Brain microvascular endothelial cell (primary cell): Measurements from ENCODE around the gene SERTAD1.

ENCODE experiments used
- DNase-seq: peaks from one replicate; pipeline ENCODE4 v3.0.0-alpha.2; 2020
- H3K27ac ChIP-seq: fragments of 250-450 bp; sonication (Bioruptor Pico); 2 replicates; pipeline ENCODE4 v1.5.1; 2020; ENCODE audit warnings: mild to moderate bottlenecking, moderate library complexity
- H3K27me3 ChIP-seq: fragments of 250-450 bp; sonication (Bioruptor Pico); replicated peaks from 2 replicates; pipeline ENCODE4 v1.5.1; 2020; ENCODE audit warnings: mild to moderate bottlenecking
- H3K36me3 ChIP-seq: fragments of 250-450 bp; sonication (Bioruptor Pico); replicated peaks from 2 replicates; pipeline ENCODE4 v1.5.1; 2020; ENCODE audit warnings: mild to moderate bottlenecking
- H3K4me3 ChIP-seq: 2 replicates; pipeline ENCODE4 v1.5.1; 2011; ENCODE audit warnings: low read depth, mild to moderate bottlenecking, control low read depth, low read length, moderate library complexity
- in situ Hi-C: cut with HindIII; loops from 2 replicates; pipeline ENCODE4 v1.10.0; 2017; ENCODE audit warnings: low sequenced_read_pairs, low pct_ligation_motif_present
- TF ChIP-seq, protein P1 (sequence below): IDR thresholded peaks from 2 replicates; pipeline ENCODE4 v1.5.1; 2011; ENCODE audit warnings: low read depth, mild to moderate bottlenecking, moderate library complexity, low read length, control low read depth, inconsistent platforms; ENCODE audit errors: missing control alignments

The SERTAD1 gene

GRCh38 chr19:40419780-40420179 lies 6.0 kb downstream of the SERTAD1 start:
- Histone ChIP-seq H3K4me3 (no peak overlapping the region), H3K27ac (no peak overlapping the region), H3K27me3 (no peaks in the 10 kb centered on the region), H3K36me3 (peaks cover 13% of the 10 kb centered on the region)
- TF ChIP-seq, protein P1, sequence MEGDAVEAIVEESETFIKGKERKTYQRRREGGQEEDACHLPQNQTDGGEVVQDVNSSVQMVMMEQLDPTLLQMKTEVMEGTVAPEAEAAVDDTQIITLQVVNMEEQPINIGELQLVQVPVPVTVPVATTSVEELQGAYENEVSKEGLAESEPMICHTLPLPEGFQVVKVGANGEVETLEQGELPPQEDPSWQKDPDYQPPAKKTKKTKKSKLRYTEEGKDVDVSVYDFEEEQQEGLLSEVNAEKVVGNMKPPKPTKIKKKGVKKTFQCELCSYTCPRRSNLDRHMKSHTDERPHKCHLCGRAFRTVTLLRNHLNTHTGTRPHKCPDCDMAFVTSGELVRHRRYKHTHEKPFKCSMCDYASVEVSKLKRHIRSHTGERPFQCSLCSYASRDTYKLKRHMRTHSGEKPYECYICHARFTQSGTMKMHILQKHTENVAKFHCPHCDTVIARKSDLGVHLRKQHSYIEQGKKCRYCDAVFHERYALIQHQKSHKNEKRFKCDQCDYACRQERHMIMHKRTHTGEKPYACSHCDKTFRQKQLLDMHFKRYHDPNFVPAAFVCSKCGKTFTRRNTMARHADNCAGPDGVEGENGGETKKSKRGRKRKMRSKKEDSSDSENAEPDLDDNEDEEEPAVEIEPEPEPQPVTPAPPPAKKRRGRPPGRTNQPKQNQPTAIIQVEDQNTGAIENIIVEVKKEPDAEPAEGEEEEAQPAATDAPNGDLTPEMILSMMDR: no peak
- in situ Hi-C loops: no loop called here
- no peak for DNase-seq

- in situ Hi-C loops: no loop called here
Observed at GRCh38 chr19:40419066-40419612, 6.7 kb downstream of the SERTAD1 start.

GRCh38 chr19:40418040-40418439 lies 7.8 kb downstream of the SERTAD1 start:
- DNase-seq: no peak
- Histone ChIP-seq H3K36me3 (peaks cover 9% of the 10 kb centered on the region), H3K27me3 (no peaks in the 10 kb centered on the region), H3K4me3 (no peak overlapping the region), H3K27ac (no peak overlapping the region)
- TF ChIP-seq, protein P1: no peak
- in situ Hi-C loops: no loop called here

More at GRCh38 chr19:40419066-40419612, 6.7 kb downstream of the SERTAD1 start:
- TF ChIP-seq, protein P1: no peak
- H3K27me3 ChIP-seq: no peaks in the 10 kb centered on the region
- no peak overlapping the region for H3K4me3 ChIP-seq
- H3K27ac ChIP-seq: no peak overlapping the region
- peaks cover 13% of the 10 kb centered on the region for H3K36me3 ChIP-seq
- no peak for DNase-seq

- Histone ChIP-seq H3K27ac (no peak overlapping the region), H3K36me3 (peaks cover 5% of the 10 kb centered on the region), H3K4me3 (no peak overlapping the region), H3K27me3 (no peaks in the 10 kb centered on the region)
- in situ Hi-C loops: no loop called here
- no peak for DNase-seq
- TF ChIP-seq, protein P1: no peak
Observed at GRCh38 chr19:40417643-40417981, 8.2 kb downstream of the SERTAD1 start.

DNA sequence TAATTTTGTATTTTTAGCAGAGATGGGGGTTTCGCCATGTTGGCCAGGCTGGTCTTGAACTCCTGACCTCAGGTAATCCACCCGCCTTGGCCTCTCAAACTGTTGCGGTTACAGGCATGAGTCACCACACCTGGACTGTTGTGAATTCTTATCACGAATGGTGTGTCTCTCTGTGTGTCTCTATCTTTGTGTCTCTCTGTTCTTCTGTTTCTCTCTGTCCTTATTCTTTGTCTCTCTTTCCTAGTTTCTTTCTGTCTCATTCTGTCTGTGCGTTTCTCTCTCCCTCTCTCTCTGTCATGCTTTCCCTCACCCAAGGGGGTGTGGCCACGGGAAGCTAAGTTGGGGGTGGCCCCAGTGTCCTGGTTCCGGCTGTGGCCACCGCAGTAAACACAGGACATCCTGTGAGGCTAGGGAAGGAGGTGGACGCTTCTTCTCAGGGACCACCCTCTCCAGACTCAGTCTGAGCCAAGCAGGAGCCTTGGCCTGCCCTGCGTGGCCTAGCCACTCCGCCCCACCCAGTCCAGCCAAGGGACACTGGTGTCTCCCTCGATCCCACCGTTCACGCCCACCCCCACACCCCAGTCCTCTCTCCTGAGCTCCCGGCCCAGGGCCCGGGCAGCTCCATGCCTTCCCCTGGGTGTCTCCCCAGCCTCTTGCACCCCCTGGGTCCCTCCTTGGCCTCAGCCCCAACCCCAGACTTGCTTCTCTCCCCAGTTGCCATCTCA lies 8.7 kb downstream of the SERTAD1 start:
- Histone ChIP-seq H3K27ac (no peak overlapping the region), H3K27me3 (no peaks in the 10 kb centered on the region), H3K4me3 (no peak overlapping the region), H3K36me3 (no peaks in the 10 kb centered on the region)
- TF ChIP-seq, protein P1: no peak
- no peak for DNase-seq
- in situ Hi-C loops: no loop called here
